IMR-90 (cell line): Measurements from ENCODE around the gene KHDRBS1.
A peak's percentile ranks its signal among the peaks of the same experiment; 100 is the strongest.

Experiments
- CEBPB ChIP-seq: IDR thresholded peaks from 2 replicates; pipeline ENCODE4 v1.6.1; 2012; ENCODE audit warnings: low read depth, low read length, improper control_type of control experiment
- CHD1 ChIP-seq: IDR thresholded peaks from 2 replicates; pipeline ENCODE4 v1.6.1; 2012; ENCODE audit warnings: low read depth, low read length, improper control_type of control experiment
- CTCF ChIP-seq: conservative IDR thresholded peaks from 2 replicates; pipeline ENCODE4 v1.5.1; 2012; ENCODE audit warnings: mild to moderate bottlenecking, low read depth, low read length, improper control_type of control experiment
- ELK1 ChIP-seq: fragments of 150-350 bp; IDR thresholded peaks from 2 replicates; pipeline ENCODE4 v1.6.1; 2016; ENCODE audit warnings: low read depth, mild to moderate bottlenecking, low read length, moderate library complexity, borderline replicate concordance
- FOS ChIP-seq: fragments of 150-350 bp; IDR thresholded peaks from 2 replicates; pipeline ENCODE4 v1.6.1; 2016; ENCODE audit warnings: low read depth, low read length
- MAFK ChIP-seq: IDR thresholded peaks from 2 replicates; pipeline ENCODE4 v1.6.1; 2012; ENCODE audit warnings: low read depth, low read length, improper control_type of control experiment
- MAZ ChIP-seq: IDR thresholded peaks from 2 replicates; pipeline ENCODE4 v1.6.1; 2012; ENCODE audit warnings: low read depth, mild to moderate bottlenecking, low read length, improper control_type of control experiment, moderate library complexity, borderline replicate concordance
- MXI1 ChIP-seq: IDR thresholded peaks from 2 replicates; pipeline ENCODE4 v1.6.1; 2012; ENCODE audit warnings: low read depth, mild to moderate bottlenecking, low read length, moderate library complexity, borderline replicate concordance
- POLR2A ChIP-seq: IDR thresholded peaks from 2 replicates; pipeline ENCODE4 v1.6.1; 2012; ENCODE audit warnings: mild to moderate bottlenecking, low read depth, low read length
- RAD21 ChIP-seq: IDR thresholded peaks from 2 replicates; pipeline ENCODE4 v1.6.1; 2012; ENCODE audit warnings: low read length, improper control_type of control experiment
- RCOR1 ChIP-seq: IDR thresholded peaks from 2 replicates; pipeline ENCODE4 v1.6.1; 2012; ENCODE audit warnings: mild to moderate bottlenecking, low read length, improper control_type of control experiment; ENCODE audit not compliant: insufficient replicate concordance
- RFX5 ChIP-seq: IDR thresholded peaks from 2 replicates; pipeline ENCODE4 v1.8.0; 2012; ENCODE audit warnings: low read depth, mild to moderate bottlenecking, low read length, moderate library complexity
- SMC3 ChIP-seq: fragments of 150-350 bp; IDR thresholded peaks from 2 replicates; pipeline ENCODE4 v1.6.1; 2016; ENCODE audit warnings: low read depth, mild to moderate bottlenecking, antibody characterized with exemption, low read length, moderate library complexity
- USF2 ChIP-seq: fragments of 150-350 bp; IDR thresholded peaks from 2 replicates; pipeline ENCODE4 v1.6.1; 2017; ENCODE audit warnings: mild to moderate bottlenecking, antibody characterized with exemption, low read length, low read depth

- peak; percentile 39 for TF ChIP-seq CTCF
- no peak for TF ChIP-seq FOS
- TF ChIP-seq USF2, result no peak
- TF ChIP-seq POLR2A, result no peak
- TF ChIP-seq MAFK, result no peak
- no peak for TF ChIP-seq MXI1
- TF ChIP-seq CEBPB, result peak; percentile 75
- peak; percentile 42 for TF ChIP-seq RAD21
- no peak for TF ChIP-seq MAZ
- no peak for TF ChIP-seq CHD1
- TF ChIP-seq ELK1, result no peak
- TF ChIP-seq RCOR1, result no peak
- no peak for TF ChIP-seq RFX5
- no peak for TF ChIP-seq SMC3
Observed at GRCh38 chr1:31977385-31978131, 36.1 kb upstream of the KHDRBS1 start.
